Measurements from ENCODE around the gene NUFIP1.
"Not testable (repeated sequence)": the region's sequence is repeated elsewhere in the genome, so short reads cannot be mapped to it uniquely, and the experiment has no call there.

The NUFIP1 gene

DNA sequence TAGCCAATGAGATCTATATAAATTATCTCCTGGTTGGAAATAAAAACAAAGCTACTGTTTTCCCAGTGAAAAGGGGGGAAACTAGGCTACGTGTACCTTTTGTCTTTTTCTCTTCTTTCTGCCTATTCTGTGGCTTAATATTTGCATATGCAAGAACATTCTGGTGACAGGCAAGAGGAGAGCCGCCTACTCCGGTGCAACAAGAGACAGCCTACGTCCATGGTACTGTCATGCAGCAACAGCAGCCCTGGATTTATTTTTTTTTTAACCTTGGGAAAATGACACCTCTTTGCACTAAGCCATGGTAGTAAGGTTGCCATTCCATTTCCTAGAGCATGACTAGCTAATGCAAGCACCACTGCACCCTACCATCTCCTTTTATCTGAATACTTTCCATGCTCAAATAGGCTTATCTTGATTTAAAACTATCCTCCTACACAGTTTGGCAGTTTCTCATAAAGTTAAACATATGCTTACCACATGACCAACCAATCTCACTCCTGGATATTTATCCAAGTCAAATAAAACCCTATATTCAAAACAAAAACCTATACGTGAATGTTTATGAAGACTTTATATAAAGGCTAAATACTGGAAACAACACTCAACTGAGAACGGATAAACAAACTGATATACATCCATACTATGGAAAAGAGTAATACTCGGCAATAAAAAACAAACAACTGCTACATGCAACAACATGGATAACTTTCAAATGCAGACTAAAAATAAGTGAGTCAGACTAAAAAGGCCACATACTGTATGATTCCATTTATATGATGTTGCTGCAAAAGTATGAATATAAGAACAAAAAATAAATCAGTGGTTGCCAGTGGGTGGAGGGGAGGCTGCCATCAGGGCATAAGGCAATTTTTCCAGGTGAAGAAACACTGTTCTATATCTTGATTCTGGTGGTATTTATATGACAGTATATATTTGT is 17.3 kb downstream of the NUFIP1 start:
- DNase-seq (ENCODE audit: insufficient read length, low spot score) (no peak), FAIRE-seq (no peak)

- FAIRE-seq = peak; percentile 84
- DNase-seq (ENCODE audit: insufficient read length, low spot score) = no peak
Observed at GRCh38 chr13:44969551-44970484, 19.5 kb downstream of the NUFIP1 start.

- FAIRE-seq = no peak
- no peak for DNase-seq (ENCODE audit: insufficient read length, low spot score)
Observed at GRCh38 chr13:44968434-44968815, 20.8 kb downstream of the NUFIP1 start.

GRCh38 chr13:44967704-44968433 is 21.4 kb downstream of the NUFIP1 start:
- DNase-seq (ENCODE audit: insufficient read length, low spot score) (no peak), FAIRE-seq (no peak)

- no peak for DNase-seq (ENCODE audit: insufficient read length, low spot score)
- FAIRE-seq = no peak
Observed at GRCh38 chr13:44961997-44962396, 27.3 kb downstream of the NUFIP1 start.

DNA sequence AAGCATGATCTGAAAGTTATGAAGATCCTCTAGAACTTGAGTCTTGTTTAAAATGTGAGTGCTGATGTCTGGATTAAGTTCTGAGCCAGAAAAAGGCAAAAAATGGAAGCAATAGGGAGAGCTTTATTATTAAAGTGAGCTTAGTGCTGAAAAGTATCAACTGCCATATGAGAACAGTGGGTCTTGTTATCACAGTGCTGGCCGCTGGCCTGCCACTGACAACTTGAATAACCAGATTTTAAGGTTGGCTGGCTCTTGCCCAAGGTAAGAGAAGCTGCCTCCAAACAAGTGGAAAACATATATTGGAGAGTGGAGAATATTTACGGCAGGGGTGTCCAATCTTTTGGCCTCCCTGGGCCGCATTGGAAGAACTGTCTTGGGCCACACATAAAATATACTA is 33.9 kb downstream of the NUFIP1 start:
- FAIRE-seq (no peak), DNase-seq (ENCODE audit: insufficient read length, low spot score) (no peak)

DNA sequence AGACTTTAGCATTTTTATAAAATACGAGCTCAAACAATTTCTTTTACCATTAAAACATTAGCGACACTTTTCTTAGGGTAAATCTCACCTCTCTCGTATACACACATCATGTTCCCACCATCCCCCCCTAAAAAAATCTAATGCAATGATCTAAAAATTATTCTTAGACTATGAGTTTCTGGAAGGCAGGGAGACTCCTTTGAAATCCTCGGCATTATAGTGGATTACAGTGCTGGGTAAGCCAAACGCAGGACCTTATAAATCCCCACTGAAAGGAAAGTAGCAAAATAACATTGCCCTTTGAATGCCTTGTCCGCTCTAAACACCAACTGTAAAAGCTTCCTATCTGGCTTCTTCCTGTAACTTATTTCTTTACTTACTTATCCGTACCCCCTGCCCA is 35.0 kb downstream of the NUFIP1 start:
- FAIRE-seq = no peak

GRCh38 chr13:44952671-44953070 is 36.6 kb downstream of the NUFIP1 start:
- no peak for DNase-seq (ENCODE audit: insufficient read length, low spot score)
- FAIRE-seq = peak; percentile 82

More for the DNA sequence above, 35.0 kb downstream of the NUFIP1 start:
- no peak for DNase-seq (ENCODE audit: insufficient read length, low spot score)

- FAIRE-seq (no peak), DNase-seq (ENCODE audit: insufficient read length, low spot score) (no peak)
Observed at GRCh38 chr13:44951184-44951583, 38.1 kb downstream of the NUFIP1 start.

DNA sequence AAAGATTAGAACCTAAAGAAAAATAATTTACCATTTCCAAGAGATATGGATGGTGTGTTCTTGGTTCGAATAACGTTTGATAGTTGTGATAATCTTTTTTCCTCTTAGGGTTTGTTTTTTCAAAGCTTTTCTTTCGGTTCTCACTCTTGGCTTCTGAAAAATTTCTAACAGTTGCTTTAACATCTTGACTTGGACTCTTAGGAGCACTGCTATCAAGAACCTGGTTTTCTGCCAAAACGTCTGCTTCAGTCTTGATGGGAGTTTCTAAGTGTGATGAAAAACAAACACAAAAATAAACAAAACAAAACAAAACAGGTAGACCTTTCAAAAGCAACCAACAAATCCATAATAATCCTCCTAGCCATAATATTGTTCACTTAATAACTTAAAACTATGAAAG is 45.9 kb downstream of the NUFIP1 start:
- not testable (repeated sequence) for DNase-seq (ENCODE audit: insufficient read length, low spot score); FAIRE-seq

GRCh38 chr13:44938854-44939253 is 50.4 kb downstream of the NUFIP1 start:
- FAIRE-seq (no peak), DNase-seq (ENCODE audit: insufficient read length, low spot score) (no peak)

DNA sequence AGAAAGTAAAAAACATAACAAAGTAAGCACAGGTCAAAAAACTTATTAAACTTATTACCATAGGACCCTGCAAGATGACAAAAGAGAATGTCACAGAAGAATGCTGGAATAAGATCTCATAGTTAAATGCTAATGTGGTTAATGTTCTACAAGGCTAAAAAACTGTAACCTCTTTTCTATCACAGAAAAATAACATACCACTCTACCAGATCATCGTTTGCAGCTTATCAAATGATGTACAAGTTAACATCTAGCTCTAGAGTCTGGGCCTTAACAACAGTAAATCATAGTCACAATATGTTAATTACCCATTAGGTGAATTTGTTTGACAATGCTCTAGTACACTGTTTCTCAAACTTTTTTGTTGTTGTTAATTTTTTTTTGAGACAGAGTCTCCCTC is 53.0 kb downstream of the NUFIP1 start:
- no peak for FAIRE-seq
- no peak for DNase-seq (ENCODE audit: insufficient read length, low spot score)

DNA sequence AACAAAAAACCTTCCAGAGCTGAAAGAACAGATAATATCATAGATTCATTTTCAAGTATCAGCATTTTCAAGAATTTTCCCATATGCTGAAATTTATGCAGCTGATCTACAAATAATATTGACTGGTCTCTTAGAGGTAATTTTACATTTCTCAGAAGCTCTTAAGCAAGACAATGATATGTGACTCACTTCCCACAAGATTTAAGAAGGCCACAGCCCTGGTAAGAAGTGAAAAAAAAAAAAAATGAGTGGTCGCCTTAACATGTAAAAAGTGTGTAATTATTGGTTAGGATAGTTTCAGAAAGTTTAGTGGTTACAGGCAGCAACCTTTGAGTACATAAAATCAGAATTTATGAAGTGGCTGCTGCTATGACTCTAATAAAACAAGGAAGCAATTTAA is 54.5 kb downstream of the NUFIP1 start:
- no peak for DNase-seq (ENCODE audit: insufficient read length, low spot score)
- no peak for FAIRE-seq

GRCh38 chr13:44932850-44933251 is 56.4 kb downstream of the NUFIP1 start:
- FAIRE-seq = no peak
- DNase-seq (ENCODE audit: insufficient read length, low spot score) = no peak

DNA sequence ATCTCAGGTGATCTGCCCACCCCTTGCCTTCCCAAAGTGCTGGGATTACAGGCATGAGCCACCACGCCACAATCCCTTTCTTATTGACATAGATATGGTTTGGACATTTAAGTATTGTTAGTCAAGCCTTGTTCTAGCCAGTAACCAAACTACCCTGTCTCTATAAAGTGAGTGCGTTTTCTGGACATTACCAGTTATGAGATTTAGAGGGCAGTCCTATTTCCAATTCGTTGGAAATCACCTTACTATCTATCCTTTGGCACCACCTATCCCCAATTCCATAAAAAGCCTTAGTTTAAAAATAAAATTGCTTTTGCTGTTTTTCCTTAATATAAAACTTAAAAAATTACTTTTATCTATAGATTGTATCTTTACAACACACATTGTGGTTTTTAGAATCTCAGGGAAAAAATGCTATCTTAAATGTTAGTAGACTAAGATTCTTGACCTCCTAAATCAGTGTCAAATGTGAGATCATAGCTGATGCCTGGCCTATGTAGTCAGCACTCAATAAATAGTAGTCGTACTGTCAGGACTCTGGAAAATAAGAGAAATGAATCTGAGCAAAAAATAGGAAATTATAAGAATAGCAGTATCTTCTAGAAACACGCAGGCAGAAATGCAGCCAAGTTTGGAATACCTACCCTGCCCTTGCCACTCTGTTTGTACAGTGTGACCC is 57.0 kb downstream of the NUFIP1 start:
- FAIRE-seq (no peak), DNase-seq (ENCODE audit: insufficient read length, low spot score) (no peak)

GRCh38 chr13:44930963-44931623 is 58.2 kb downstream of the NUFIP1 start:
- no peak for FAIRE-seq
- DNase-seq (ENCODE audit: insufficient read length, low spot score) = no peak

DNA sequence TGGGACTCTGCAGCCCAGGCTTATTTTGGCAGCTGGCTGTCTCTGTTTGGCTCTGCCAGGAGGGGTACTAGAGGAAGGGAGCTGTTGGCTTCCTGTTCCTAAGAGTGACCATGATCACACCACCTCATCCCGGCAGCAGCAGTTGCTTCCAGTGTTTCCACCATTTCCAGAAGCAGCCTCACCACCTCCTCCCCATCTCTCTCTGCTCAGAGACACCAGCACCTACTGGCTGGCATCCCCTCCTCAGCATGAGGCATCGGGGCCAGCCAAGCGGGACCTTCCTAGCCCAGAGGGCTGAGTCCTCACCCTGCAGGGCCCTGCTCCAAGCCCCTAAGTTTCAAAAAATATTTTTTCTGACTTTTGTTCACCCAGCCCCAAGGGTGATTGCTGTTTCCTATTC is 59.0 kb downstream of the NUFIP1 start:
- FAIRE-seq = no peak
- no peak for DNase-seq (ENCODE audit: insufficient read length, low spot score)

- FAIRE-seq (no peak), DNase-seq (ENCODE audit: insufficient read length, low spot score) (no peak)
Observed at GRCh38 chr13:44929692-44930091, 59.6 kb downstream of the NUFIP1 start.

GRCh38 chr13:44927968-44928367 is 61.3 kb downstream of the NUFIP1 start:
- no peak for DNase-seq (ENCODE audit: insufficient read length, low spot score)
- no peak for FAIRE-seq
